ENCODE measurements around the gene SH2D3C.

Gene SH2D3C

DNA sequence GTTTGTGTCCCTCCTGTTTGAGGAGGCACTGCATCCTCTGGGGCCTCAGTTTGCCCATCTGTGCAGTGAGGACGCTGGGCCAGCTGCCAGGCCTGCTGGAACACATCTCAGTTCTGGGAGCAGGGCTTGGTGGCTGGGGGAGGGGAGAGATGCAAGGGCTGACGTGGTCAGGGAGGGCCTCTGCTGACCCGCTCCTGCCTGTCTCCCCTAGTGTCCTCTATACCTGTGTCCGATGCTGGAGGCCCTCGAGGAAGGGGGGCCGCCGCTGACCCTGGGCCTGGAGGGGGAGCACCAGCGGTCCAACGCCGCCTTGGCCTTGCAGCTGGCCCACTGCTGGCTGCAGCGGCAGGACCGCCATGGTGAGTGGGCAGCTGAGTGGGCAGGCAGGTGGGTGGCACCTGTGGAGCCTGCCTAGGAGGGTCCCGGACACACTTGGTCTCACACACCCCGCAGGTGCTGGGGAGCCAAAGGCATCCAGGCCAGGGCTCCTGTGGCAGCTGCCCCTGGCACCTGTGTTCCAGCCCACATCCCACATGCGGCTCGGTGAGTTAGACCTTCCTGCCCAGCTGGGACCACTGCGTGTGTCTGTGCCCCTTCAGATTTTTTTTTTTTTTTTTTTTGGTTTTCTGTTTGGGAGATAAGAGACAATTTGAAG lies 30.0 kb upstream of the SH2D3C start:
- no peak for DNase-seq (ENCODE audit: low spot score)

DNA sequence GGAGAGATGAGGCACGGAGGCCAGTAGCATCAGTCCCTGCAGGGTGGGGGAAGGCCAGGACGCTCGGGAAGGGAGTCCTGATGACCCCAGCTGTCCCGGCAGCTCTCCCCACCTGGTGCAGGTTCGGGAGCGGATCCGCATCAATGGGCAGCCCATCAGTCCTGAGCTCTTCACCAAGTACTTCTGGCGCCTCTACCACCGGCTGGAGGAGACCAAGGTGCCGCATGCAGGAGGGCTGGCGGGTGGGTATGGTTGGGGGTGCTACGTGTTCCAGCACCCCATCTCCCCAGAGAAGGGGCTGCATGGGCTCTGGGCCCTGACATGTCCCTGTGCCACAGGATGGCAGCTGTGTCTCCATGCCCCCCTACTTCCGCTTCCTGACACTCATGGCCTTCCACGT lies 28.4 kb upstream of the SH2D3C start:
- DNase-seq (ENCODE audit: low spot score), result no peak

DNA sequence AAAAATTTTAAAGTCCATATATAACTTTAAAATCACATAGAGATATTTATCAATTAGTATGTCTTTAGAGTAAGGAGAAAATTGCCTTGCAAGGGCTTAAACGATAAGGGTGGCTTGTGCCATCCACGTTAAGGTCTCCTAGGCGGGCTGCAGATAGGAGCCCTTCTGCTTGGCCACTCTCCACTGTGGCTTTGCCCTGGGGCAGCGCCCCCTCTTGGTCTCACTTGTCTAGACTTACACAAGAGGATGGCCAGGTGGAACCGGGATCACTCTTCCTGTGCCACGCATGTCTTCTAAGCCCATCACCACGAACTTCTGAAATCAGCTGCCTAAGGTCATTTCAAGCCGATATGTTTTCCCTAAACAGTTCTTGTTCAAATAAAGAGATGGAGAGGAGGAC lies 27.2 kb upstream of the SH2D3C start:
- peak; percentile 78 for DNase-seq (ENCODE audit: low spot score)

DNA sequence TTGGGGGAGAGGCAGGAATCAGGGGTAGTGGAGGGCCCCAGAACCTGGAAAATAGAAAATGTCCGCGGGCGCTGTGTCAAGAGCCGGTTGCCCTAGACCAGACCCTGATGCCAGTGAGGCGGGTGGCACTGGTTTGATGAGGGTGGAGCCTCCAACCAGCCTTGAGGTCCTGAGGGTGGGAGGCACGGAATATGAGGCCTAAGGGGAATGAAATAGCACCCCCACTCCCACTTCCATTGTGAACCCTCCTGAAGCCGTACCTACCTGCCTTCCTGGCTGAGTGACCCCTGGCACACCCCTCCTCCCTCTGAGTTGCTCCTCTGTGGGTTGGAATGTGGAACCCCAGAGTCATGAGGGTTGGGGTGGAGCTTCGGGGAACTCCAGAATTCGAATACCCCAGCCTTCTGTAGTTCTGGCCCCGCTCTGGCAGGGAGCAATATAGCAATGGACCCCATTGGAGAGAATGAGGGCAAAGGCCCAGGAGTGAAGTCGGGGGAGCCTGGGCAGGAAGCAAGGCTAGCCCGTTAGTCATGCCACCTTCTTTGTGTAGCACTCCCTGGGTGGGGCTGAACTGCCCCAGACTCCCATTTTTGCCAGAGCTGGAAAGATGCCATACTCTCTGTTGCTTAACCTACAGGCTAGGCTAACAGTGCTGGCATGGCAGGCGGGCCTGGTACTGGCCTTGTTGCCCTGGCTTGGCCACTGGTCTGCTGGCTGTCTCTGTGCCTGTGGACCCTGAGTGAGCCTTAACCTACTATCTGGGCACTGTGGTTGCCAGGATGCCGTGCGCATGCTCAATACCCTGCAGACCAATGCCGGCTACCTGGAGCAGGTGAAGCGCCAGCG lies 25.3 kb upstream of the SH2D3C start:
- DNase-seq (ENCODE audit: low spot score), result no peak

DNA sequence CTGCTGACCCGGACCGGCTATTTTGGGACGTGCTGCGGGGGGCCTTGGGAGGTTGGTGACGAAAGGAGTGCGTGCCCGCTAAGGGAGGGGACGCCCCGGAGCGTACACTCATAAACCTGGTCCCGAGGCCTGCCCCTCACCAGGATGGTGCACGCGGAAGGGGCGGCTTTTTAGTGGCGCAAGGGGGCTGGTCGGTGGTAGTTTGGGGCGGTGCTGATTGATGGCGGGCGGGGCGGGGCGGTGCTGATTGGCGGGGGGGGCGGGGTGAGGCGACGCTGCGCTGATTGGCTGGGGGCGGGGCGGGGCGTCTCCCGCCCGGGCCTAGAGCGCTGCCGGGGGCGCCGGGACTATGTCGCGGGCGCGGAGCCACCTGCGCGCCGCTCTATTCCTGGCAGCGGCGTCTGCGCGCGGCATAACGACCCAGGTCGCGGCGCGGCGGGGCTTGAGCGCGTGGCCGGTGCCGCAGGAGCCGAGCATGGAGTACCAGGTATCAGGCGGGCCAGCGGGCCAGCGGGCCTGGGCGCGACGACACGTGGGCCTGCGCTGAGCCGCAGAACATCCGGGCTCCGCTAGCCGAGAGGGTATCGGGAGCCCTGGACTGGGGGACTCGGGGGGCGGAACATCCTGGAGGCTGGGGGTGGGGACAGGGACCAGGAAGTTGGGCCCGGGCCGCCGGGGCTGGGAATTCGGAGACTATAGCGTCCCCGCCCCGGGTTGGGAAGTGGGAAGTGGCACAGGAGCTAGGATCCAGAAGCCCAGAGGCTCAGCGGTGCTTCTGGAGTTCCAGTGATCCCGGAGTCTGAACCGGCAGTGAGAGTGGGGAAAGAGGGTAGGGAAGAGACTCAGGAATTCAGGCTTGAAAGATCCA lies 24.3 kb upstream of the SH2D3C start, which contains the start of gene FPGS:
Gene FPGS (plus strand): TSS at position 307 of the 868 bp plus-strand sequence. CDS start 43 bp downstream, at position 350.
- DNase-seq (ENCODE audit: low spot score), result peak; percentile 99

DNA sequence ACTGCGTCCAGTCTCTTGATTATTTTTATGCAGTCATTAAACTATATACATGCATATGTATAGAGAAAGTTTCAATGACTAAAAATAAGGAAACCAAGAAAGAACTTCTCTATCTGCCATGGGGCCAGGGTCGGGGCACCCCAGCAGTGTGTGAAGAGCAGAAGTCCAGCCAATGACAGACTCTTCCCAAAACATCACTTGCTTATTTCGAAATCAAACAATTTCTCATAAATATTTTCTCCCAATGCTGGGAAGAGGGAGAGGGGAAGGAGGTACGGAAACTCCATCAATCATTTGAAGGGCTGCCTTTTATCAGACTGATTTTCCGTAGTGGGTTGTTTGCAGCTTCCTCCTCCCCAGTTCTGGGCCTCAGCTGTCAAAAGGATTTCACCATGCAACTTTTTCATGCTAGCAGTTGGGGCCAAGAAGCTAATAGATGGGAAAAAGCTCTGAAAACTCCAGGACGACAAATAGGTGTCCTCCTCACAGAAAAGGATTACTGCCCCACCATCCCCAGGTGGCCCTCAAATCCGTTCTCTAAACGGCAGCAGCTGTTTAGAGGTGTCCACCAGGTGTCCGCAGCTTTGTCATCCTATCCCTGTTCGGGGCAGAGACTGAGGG lies 23.6 kb upstream of the SH2D3C start:
- no peak for DNase-seq (ENCODE audit: low spot score)

DNA sequence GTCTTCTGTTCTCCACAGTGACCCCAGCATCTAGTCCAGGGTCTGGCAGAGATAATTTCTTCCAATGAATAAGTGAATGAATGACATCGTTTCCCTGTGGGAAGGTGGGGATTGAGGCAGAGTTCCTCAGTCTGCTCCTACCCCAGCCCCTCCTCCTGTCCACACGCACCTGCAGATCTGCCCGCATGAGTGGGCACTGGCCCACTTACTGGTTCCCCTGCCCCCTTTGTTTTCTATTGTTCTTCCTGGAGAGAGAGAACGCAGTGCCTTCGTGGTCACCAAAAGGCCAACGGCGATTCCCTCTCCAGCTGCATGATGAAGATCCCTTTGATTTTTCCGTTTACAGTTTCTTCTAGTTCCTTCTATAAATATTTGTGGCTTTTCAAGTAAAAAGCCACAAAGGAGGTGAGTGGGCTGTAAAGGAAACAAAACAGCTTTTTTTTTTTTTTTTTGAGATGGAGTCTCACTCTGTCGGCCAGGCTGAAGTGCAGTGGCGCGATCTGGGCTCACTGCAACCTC lies 18.4 kb upstream of the SH2D3C start:
- DNase-seq (ENCODE audit: low spot score), result no peak

DNA sequence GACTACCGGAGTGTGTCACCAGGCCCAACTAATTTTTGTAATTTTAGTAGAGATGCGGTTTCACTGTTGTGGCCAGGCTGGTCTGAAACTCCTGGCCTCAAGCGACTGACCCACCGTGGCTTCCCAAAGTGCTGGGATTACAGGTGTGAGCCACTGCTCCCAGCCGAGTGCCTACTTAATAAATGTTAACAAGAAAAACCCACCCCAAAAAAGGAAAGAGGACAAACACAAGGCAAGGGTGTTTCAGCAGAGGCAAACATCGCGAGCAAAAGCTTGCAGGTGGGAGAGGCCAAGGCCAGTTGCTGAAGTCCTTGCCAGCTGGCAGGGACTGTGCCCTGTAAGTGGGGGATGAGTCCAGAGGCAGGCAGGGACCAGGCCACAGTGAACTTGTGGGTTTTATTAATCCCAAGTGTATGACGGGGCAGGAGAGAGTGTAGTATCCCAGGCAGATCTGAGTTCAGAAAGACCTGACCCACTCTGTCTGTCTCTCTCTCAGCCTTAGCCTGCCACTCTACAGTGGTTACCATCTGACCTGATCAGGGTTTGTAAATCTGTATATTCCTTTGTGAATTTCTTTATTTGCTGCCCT lies 17.9 kb upstream of the SH2D3C start:
- DNase-seq (ENCODE audit: low spot score), result no peak

DNA sequence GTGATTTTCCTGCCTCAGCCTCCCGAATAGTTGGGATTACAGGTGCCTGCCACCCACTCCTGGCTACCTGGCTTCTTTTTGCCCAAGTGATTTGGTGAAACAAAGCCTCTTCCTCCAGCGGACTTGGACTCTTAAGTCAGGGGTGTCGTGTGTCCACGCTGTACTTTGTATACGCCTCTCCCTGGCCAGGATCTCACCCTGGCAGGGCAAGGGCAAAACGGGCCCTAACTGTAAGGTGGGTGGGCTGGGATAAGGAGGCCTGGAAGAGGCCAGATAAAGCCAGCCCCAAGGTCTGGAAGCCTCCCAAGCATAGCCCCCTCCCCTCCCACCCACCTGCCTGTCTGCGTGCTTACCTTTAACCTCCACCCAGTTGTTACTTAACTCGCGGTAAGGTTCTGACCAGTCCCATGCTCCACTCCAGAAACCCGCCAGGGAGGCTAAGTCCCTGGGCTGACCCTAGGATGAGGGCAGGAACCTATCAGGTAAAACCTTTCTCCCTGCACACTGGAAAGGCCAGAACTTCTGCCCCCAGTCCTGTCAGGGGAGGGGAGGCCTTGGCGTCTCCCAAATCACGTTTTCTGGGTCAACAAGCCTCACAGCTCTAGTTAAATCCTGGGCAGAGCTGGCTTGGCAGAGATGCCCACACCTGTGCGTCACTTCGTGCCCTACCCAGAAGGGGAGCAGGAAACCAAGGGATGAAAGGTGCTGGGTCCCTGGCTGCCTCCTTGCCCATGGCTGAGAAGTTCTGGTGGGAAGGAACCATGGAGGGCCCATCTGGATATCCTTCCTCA lies 15.7 kb upstream of the SH2D3C start:
- DNase-seq (ENCODE audit: low spot score), result no peak

DNA sequence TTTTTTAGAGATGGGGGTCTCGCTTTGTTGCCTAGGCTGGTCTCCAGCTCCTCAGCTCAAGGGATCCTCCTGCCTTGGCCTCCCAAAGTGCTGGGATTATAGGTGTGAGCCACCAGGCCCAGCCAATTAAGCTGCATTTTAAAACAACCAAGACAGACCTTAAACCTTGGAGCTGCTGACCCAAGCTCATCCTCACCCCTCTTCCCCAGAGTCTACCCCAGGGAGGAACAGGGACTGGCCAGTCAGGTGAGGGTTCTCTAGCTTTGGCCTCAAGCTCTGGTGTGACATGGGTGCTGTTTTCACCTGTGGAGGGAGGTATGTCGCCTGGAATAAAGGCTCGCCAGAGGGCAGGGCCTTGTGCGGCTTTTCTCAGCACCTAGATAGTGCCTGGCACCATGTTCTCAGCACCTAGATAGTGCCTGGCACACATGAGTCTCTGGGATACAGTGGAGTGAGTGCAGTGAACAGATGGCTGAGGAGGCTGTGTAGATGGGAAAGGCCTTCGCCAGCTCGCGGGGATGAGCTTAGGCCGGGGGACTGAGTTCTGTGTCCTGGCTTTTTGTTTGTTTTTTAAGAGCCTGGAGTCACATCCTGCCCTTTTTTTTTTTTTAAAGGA lies 14.7 kb upstream of the SH2D3C start:
- no peak for DNase-seq (ENCODE audit: low spot score)

DNA sequence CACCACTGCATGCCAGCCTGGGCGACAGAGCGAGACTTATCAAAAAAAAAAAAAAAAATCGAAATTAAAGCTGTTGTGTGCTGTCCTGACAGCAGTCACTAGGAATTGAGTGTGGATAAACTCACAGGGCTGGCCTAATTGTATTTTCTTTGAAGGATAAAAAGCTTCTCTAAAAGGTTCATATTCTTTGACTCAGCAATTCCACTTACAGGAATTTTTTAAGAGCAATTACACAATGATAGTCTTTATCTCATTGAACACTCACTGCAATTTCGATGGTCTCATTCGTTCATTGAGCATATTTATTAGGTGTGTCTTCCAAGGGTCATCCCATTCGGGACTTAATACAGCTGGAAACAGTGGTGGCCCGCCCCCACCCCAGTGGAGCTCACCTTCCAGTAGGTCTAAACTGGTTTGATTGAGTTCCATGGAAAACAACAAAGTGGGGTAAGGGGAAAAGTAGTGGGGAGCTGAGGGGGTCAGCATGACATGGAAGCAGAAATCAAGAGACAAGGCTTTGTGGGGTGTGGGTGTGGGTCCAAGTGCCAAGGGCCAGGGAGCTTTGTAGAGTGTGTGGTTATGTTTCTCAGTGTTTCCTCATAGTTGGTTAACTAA lies 14.1 kb upstream of the SH2D3C start:
- DNase-seq (ENCODE audit: low spot score), result no peak

DNA sequence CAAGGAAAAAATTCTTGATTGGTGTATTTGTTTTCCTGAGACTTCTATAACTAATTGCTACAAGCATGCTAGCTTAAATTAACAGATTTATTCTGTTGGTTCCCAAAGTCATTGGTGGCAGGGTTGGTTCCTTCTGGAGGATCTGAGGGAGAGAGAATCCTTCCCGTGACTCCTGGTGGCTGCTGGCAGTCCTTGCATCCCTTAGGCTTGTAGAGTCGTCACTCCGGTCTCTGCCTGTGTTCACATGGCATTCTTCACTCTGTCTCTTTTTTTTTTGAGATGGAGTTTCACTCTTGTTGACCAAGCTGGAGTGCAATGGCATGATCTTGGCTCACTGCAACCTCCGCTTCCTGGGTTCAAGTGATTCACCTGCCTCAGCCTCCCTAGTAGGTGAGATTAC lies 12.6 kb upstream of the SH2D3C start:
- DNase-seq (ENCODE audit: low spot score), result no peak

DNA sequence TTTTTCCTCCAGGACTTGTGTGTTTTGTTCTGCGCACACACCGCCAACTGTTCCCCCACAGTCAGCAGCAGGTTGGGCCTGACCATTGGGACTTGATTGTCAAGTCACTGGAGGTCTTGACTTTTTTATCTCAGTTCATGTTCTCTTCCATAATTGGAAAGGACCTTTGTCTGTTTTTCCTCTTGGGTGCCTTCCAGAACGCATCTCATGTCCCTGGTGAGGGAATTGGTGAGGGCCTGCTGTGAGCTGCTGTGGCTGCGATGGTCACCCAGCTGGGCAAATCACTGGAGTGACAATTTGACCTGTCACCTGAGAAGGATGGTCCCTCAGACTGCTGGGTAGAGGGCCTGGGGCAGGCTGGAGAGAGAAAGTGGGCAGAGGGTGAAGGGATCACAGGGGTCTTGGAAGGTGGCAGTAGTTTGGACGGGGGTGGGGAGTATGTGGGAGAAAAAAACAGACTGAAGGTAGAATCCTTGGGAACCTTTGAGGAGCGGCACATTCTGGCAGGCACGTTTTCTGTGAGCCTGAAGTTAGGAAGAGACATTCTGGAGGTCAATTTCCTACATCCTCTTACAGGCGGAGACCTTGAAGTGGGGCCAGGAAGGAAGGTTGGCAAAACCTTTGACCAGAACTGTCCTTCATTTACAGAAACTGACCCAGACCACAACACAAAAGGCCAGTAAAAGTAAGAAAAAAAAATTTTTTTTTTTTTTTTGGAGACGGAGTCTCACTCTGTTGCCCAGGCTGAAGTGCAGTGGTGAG lies 11.8 kb upstream of the SH2D3C start:
- DNase-seq (ENCODE audit: low spot score), result no peak

DNA sequence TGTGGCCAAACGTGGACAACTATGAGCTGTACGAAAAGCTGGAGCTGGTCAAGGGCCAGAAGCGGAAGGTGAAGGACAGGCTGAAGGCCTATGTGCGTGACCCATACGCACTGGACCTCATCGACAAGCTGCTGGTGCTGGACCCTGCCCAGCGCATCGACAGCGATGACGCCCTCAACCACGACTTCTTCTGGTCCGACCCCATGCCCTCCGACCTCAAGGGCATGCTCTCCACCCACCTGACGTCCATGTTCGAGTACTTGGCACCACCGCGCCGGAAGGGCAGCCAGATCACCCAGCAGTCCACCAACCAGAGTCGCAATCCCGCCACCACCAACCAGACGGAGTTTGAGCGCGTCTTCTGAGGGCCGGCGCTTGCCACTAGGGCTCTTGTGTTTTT lies 10.7 kb upstream of the SH2D3C start:
- no peak for DNase-seq (ENCODE audit: low spot score)

DNA sequence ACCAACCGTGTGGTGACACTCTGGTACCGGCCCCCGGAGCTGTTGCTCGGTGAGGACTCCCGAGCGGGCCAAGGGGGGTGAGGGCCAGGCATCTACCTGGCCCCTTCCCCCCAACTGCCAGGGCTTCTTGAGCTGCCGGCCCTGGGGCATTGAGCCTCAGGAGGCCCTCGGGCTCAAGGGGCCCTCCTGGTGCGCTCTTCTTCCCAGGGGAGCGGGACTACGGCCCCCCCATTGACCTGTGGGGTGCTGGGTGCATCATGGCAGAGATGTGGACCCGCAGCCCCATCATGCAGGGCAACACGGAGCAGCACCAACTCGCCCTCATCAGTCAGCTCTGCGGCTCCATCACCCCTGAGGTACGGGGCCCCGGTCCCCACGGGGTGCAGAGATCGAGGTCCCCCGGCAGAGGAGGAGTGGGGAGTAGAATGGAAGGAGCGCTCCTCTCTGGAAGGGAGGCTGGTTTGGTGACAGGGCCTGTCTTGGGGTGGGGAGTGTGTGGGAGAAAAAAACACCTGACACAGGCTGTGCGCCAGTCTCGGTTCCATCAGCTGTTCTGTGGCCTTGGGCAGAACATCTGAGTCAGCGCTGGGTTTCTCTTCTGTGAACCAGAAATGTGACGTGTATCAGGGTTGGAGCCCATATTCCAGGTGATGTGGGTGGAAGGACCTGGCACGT lies 10.0 kb upstream of the SH2D3C start:
- no peak for DNase-seq (ENCODE audit: low spot score)

DNA sequence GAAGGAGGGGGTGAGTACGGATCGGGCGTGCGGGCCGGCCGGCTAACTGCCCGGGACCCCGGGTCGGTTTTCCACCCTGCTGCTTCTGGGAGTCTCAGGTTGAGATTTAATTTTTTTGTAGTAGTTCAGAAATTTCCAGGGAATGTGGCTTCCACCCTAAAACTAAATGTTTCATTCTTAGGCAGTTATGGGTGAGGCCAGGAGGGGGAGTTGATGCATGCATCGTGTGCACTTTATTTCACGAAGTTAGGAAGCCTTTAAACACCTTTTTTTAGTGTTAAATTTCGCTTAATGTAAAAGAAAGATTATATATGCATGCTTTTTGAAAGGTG lies 8.3 kb upstream of the SH2D3C start:
- DNase-seq (ENCODE audit: low spot score), result no peak

DNA sequence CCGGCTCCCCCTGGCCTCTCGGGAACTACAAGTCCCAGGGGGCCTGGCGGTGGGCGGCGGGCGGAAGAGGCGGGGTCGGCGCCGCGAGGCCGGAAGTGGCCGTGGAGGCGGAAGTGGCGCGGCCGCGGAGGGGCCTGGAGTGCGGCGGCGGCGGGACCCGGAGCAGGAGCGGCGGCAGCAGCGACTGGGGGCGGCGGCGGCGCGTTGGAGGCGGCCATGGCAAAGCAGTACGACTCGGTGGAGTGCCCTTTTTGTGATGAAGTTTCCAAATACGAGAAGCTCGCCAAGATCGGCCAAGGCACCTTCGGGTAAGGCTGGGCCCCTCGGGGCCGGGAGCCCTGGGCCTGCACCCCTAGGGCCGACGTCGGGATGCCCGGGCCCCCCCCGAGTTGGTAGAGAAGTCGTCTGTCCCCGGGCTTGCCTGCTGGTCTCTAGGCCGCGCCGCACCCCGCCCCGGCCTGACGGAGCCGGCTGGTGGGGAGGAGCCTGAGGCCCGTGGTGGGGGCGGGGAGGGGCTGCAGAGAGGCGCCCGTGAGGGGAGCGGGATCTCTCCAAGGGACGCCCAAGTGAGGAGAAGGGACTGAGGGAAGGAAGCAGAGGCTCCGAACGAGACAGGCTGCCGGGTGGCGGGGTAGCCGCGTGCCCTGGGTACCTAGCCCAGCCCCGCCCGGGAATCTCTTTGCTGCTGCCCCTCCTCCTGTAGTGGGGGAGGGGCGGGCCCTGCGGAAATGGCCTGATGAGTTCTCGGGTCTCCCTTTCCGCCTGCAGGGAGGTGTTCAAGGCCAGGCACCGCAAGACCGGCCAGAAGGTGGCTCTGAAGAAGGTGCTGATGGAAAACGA lies 7.7 kb upstream of the SH2D3C start, which contains the start of gene CDK9:
Gene CDK9 (plus strand): TSS at position 102 of the 840 bp plus-strand sequence. CDS start 115 bp downstream, at position 217.
- peak; percentile 92 for DNase-seq (ENCODE audit: low spot score)
